ENCODE measurements around the gene SLC39A11. TPM values are rescaled to one million over a fixed set of nuclear protein-coding genes. Genes with fewer than 3 reads are reported as not detected.

Gene SLC39A11
- polyA plus RNA-seq, 1 of the 3 experiments (the other 2 are of a cell fraction): 23.5 TPM

- 0 out of 2 replicates have a peak, but pooled peaks cover 7% of the 10 kb centered on the region for H3K79me2 ChIP-seq (ENCODE audit: insufficient read depth)
- WGBS (ENCODE audit: low lambda C conversion rate): 75% methylated on average over 9 of the region's 9 CpGs
- H3K9me2 ChIP-seq: no peaks in the 10 kb centered on the region
- DNase-seq: no peak
- ChIA-PET POLR2A (no interaction called here), CTCF (interaction anchor here (0.7 to 3.2 kb wide), 7 partner anchors 9 to 365 kb away, joined by 3 to 8 read pairs (median 5); no protein-coding TSS in a partner anchor)
- no peak for TF ChIP-seq NFIC (IDR thresholded peaks at IDR 0.05; ENCODE audit: borderline replicate concordance)
- no peaks in the 10 kb centered on the region for H4K20me1 ChIP-seq (ENCODE audit: insufficient read depth)
- H3K9ac ChIP-seq: no peak overlapping the region
- H3K4me3 ChIP-seq (ENCODE audit: low read depth in 2 of 2, low read length in 1 of 2): no peak overlapping the region
- H3K27ac ChIP-seq (ENCODE audit: low read depth in 2 of 2, low read length in 1 of 2): no peak overlapping the region
- H3K9me3 ChIP-seq: no peaks in the 10 kb centered on the region
- H3K27me3 ChIP-seq (ENCODE audit: insufficient read depth): no peaks in the 10 kb centered on the region
- H3K4me1 ChIP-seq (ENCODE audit: control insufficient read depth in 1 of 2, insufficient read depth in 2 of 2, low read depth in 1 of 2, low read length in 1 of 2): peaks cover 3 to 10% of the 10 kb centered on the region in 2 experiments; a peak in 2 of 4 replicates
- no peaks in the 10 kb centered on the region for H3K36me3 ChIP-seq (replicated peaks in 1 of 2; ENCODE audit: control insufficient read depth in 1 of 2, insufficient read depth in 2 of 2, low read length in 1 of 2)
- no peaks in the 10 kb centered on the region for H3F3A ChIP-seq (replicated peaks; ENCODE audit: insufficient read depth)
- no peak overlapping the region for H3K4me2 ChIP-seq
- H2AFZ ChIP-seq (ENCODE audit: low read depth): no peak overlapping the region
Measured at GRCh38 chr17:73093286-73093685, 798 bp upstream of the SLC39A11 start.

- Histone ChIP-seq H3K4me2 (peak overlapping the region; percentile 89), H3F3A (replicated peaks; ENCODE audit: insufficient read depth) (no peaks in the 10 kb centered on the region), H3K27ac (ENCODE audit: low read depth in 2 of 2, low read length in 1 of 2) (peak overlapping the region in 1 of 2 experiments; percentile 36; a peak in 1 of 4 replicates), H3K9me2 (no peaks in the 10 kb centered on the region), H3K79me2 (ENCODE audit: insufficient read depth) (0 out of 2 replicates have a peak, but pooled peaks cover 7% of the 10 kb centered on the region), H2AFZ (ENCODE audit: low read depth) (peak overlapping the region; percentile 85), H3K9me3 (no peaks in the 10 kb centered on the region), H4K20me1 (ENCODE audit: insufficient read depth) (no peaks in the 10 kb centered on the region), H3K4me3 (ENCODE audit: low read depth in 2 of 2, low read length in 1 of 2) (peak overlapping the region; percentile 64 to 74), H3K9ac (peak overlapping the region; percentile 57), H3K4me1 (ENCODE audit: control insufficient read depth in 1 of 2, insufficient read depth in 2 of 2, low read depth in 1 of 2, low read length in 1 of 2) (peaks cover 3 to 10% of the 10 kb centered on the region in 2 experiments; a peak in 2 of 4 replicates), H3K36me3 (replicated peaks in 1 of 2; ENCODE audit: control insufficient read depth in 1 of 2, insufficient read depth in 2 of 2, low read length in 1 of 2) (peaks cover 0 to 6% of the 10 kb centered on the region in 2 experiments), H3K27me3 (ENCODE audit: insufficient read depth) (no peaks in the 10 kb centered on the region)
- no peak for DNase-seq
- POLR2A ChIA-PET: interaction anchor here (0.6 kb wide), 1 partner anchor 25 kb away, joined by 3 read pairs; no protein-coding TSS in a partner anchor
- TF ChIP-seq TAF1 (IDR thresholded peaks at IDR 0.05; ENCODE audit: borderline replicate concordance, low read depth, low read length) (no peak), RCOR1 (IDR thresholded peaks at IDR 0.05; ENCODE audit: low read length) (no peak), MXI1 (IDR thresholded peaks at IDR 0.05; ENCODE audit: low read depth, low read length) (no peak), RAD21 (IDR thresholded peaks at IDR 0.05; ENCODE audit: low read length) (peak; percentile 24; the same call in 1 of the 2 replicates), PBX3 (IDR thresholded peaks at IDR 0.05) (no peak), FOXJ3 (CRISPR knock-in tag; IDR thresholded peaks at IDR 0.05) (no peak), RXRA (IDR thresholded peaks at IDR 0.05; ENCODE audit: borderline replicate concordance, low read depth) (no peak)
- CTCF ChIA-PET: interaction anchor here (0.9 to 3.2 kb wide), 8 partner anchors 48 to 1107 kb away, joined by 3 to 8 read pairs (median 4); no protein-coding TSS in a partner anchor
- 19% methylated on average over 20 of the region's 20 CpGs for WGBS (ENCODE audit: low lambda C conversion rate)
Measured at GRCh38 chr17:73091770-73092522, 542 bp downstream of the SLC39A11 start.

DNA sequence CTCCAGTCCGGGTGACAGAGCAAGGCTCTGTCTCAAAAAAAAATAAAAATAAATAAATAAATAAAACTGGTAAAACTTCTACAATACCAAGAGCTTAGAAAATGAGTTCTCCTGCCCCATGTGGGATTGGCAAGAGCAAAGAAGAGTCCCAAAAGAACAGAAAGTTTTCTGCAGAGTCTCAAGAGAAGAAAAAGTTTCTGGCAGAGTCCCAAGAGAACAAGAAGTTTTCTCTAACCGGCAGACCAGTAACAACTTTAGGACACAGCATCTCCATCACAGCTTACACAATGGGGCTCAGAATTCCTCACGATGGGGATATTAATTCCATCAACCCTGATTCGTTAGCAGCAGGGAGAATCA lies 1.1 kb downstream of the SLC39A11 start:
- TF ChIP-seq, protein P1, sequence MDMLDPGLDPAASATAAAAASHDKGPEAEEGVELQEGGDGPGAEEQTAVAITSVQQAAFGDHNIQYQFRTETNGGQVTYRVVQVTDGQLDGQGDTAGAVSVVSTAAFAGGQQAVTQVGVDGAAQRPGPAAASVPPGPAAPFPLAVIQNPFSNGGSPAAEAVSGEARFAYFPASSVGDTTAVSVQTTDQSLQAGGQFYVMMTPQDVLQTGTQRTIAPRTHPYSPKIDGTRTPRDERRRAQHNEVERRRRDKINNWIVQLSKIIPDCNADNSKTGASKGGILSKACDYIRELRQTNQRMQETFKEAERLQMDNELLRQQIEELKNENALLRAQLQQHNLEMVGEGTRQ (IDR thresholded peaks at IDR 0.05; ENCODE audit: borderline replicate concordance, low read depth, low read length): no peak
- TF ChIP-seq RAD21 (IDR thresholded peaks at IDR 0.05; ENCODE audit: low read length) (no peak), RFX5 (IDR thresholded peaks at IDR 0.05; ENCODE audit: low read length) (no peak), ELF1 (IDR thresholded peaks at IDR 0.05) (no peak), FOXM1 (IDR thresholded peaks at IDR 0.05; ENCODE audit: low read depth) (no peak), SMC3 (IDR thresholded peaks at IDR 0.05; ENCODE audit: low read depth, low read length) (no peak), MEF2A (IDR thresholded peaks at IDR 0.05; ENCODE audit: borderline replicate concordance, low read depth) (no peak)
- TF ChIP-seq, protein P2, sequence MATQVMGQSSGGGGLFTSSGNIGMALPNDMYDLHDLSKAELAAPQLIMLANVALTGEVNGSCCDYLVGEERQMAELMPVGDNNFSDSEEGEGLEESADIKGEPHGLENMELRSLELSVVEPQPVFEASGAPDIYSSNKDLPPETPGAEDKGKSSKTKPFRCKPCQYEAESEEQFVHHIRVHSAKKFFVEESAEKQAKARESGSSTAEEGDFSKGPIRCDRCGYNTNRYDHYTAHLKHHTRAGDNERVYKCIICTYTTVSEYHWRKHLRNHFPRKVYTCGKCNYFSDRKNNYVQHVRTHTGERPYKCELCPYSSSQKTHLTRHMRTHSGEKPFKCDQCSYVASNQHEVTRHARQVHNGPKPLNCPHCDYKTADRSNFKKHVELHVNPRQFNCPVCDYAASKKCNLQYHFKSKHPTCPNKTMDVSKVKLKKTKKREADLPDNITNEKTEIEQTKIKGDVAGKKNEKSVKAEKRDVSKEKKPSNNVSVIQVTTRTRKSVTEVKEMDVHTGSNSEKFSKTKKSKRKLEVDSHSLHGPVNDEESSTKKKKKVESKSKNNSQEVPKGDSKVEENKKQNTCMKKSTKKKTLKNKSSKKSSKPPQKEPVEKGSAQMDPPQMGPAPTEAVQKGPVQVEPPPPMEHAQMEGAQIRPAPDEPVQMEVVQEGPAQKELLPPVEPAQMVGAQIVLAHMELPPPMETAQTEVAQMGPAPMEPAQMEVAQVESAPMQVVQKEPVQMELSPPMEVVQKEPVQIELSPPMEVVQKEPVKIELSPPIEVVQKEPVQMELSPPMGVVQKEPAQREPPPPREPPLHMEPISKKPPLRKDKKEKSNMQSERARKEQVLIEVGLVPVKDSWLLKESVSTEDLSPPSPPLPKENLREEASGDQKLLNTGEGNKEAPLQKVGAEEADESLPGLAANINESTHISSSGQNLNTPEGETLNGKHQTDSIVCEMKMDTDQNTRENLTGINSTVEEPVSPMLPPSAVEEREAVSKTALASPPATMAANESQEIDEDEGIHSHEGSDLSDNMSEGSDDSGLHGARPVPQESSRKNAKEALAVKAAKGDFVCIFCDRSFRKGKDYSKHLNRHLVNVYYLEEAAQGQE (IDR thresholded peaks at IDR 0.05; ENCODE audit: low read depth, low read length): no peak
- Histone ChIP-seq H3K9me2 (no peaks in the 10 kb centered on the region), H3K36me3 (replicated peaks in 1 of 2; ENCODE audit: control insufficient read depth in 1 of 2, insufficient read depth in 2 of 2, low read length in 1 of 2) (peaks cover 0 to 6% of the 10 kb centered on the region in 2 experiments), H3K9ac (peak overlapping the region; percentile 57; the same call in 1 of the 2 replicates), H3K27me3 (ENCODE audit: insufficient read depth) (no peaks in the 10 kb centered on the region), H3F3A (replicated peaks; ENCODE audit: insufficient read depth) (no peaks in the 10 kb centered on the region), H4K20me1 (ENCODE audit: insufficient read depth) (no peaks in the 10 kb centered on the region), H2AFZ (ENCODE audit: low read depth) (no peak overlapping the region), H3K27ac (ENCODE audit: low read depth in 2 of 2, low read length in 1 of 2) (no peak overlapping the region), H3K4me1 (ENCODE audit: control insufficient read depth in 1 of 2, insufficient read depth in 2 of 2, low read depth in 1 of 2, low read length in 1 of 2) (peaks cover 3 to 10% of the 10 kb centered on the region in 2 experiments; a peak in 2 of 4 replicates), H3K79me2 (ENCODE audit: insufficient read depth) (0 out of 2 replicates have a peak, but pooled peaks cover 7% of the 10 kb centered on the region), H3K4me3 (ENCODE audit: low read depth in 2 of 2, low read length in 1 of 2) (peak overlapping the region; percentile 64 to 74), H3K4me2 (peak overlapping the region; percentile 89), H3K9me3 (no peaks in the 10 kb centered on the region)
- DNase-seq: no peak
- POLR2A ChIA-PET: interaction anchor here (0.6 kb wide), 1 partner anchor 25 kb away, joined by 3 read pairs; no protein-coding TSS in a partner anchor
- 79% methylated on average over 4 of the region's 4 CpGs for WGBS (ENCODE audit: low lambda C conversion rate)
- CTCF ChIA-PET: interaction anchor here (0.8 to 3.2 kb wide), 7 partner anchors 23 to 1108 kb away, joined by 3 to 8 read pairs (median 3); no protein-coding TSS in a partner anchor
